22Rv1 (cell line): ENCODE results near the gene TCEANC.

Experiments
- ZFX ChIP-seq: fragments of 450-650 bp; IDR thresholded peaks from 2 replicates; pipeline ENCODE4 v1.6.1; 2017; ENCODE audit warnings: antibody characterized with exemption, borderline replicate concordance
- TF ChIP-seq, protein P1 (sequence below): fragments of 450-650 bp; IDR thresholded peaks from 2 replicates; pipeline ENCODE4 v1.5.1; 2017; ENCODE audit warnings: mild to moderate bottlenecking

DNA sequence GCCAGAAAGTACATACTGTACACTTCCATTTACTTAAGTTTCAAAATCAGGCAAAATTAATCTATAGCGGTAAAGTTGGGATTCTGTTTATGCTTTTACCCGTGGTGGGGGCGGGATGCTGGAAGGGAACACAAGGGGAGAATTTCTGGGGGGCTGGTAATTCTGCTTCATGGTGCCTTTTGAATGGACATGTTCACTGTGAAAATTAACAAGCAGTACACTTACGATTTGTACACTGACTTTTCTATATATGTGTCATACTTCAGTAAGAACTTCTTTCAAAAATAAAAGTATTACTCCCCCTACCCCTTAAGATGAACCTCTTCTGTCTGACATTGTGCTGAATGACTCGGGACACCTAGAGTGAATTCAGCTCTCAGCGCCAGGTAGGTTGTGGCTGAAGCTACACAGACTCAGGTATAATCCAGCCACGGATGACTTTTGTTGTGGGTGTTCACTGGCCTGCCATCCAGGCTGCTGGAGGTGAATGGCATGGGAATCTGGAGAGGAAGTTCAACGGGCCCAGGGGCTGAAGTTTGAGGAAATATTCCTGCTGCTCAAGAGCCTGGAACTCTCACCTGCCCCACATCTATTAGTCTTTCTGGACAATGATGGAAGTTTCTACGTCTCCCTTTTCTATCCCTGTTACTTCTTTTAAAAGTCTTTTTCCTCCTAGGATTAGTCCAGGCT, 7.3 kb upstream of the TCEANC start:
- TF ChIP-seq, protein P1, sequence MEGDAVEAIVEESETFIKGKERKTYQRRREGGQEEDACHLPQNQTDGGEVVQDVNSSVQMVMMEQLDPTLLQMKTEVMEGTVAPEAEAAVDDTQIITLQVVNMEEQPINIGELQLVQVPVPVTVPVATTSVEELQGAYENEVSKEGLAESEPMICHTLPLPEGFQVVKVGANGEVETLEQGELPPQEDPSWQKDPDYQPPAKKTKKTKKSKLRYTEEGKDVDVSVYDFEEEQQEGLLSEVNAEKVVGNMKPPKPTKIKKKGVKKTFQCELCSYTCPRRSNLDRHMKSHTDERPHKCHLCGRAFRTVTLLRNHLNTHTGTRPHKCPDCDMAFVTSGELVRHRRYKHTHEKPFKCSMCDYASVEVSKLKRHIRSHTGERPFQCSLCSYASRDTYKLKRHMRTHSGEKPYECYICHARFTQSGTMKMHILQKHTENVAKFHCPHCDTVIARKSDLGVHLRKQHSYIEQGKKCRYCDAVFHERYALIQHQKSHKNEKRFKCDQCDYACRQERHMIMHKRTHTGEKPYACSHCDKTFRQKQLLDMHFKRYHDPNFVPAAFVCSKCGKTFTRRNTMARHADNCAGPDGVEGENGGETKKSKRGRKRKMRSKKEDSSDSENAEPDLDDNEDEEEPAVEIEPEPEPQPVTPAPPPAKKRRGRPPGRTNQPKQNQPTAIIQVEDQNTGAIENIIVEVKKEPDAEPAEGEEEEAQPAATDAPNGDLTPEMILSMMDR: no peak
- no peak for TF ChIP-seq ZFX
